ENCODE results near the gene MAPRE2. TPM values are rescaled to one million over a fixed set of nuclear protein-coding genes. Genes with fewer than 3 reads are reported as not detected.

MAPRE2 gene
- total RNA-seq, 1 donor from 2014 or later, result 73.0 TPM

DNA sequence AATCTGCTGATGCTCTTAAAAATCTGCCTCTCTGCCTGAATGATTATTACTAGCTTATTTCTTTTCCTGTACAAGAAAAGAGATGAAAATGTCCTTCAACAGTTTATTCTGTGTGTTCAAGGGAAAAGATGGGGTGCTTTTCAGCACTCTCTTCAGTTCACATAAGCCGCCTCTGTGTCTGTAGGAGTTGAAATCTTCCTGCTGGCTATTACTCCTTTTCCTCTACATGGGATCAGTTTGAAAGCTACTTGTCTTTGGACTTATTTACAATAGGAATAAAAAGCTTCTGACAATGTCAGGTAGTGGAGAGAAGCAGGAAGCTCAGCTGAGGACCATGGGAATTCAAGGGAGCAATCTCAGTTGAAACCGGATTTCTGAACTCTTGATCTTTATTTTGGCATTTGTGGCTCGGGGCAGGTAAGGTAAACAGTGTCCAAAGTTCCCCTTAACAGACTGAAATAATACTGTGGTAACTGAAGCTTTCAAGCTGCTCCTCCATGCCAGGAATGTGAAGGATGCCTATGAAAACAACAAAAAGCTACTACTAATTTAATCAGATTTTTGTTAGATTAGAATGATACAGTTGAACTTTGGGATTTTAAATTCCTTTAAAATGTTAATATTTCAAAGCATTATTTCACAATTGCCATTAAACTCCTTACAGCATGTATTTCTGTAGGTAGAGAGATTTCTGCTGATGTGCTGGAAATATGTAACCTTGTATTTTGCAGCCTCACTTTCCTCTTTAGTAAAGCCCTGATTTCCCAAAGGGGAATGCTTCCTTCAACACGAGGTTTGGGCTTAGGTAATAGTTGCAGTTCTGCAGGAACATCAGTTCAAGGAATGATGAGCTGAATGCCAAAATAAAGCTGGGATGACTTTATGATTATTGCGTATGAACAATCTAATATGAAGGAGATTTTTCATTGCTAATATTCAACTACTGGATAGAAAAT, 43.6 kb downstream of the MAPRE2 start:
- no peaks in the 10 kb centered on the region for H3K27me3 Mint-ChIP-seq (ENCODE audit: unreplicated experiment)
- TF ChIP-seq, protein P1, sequence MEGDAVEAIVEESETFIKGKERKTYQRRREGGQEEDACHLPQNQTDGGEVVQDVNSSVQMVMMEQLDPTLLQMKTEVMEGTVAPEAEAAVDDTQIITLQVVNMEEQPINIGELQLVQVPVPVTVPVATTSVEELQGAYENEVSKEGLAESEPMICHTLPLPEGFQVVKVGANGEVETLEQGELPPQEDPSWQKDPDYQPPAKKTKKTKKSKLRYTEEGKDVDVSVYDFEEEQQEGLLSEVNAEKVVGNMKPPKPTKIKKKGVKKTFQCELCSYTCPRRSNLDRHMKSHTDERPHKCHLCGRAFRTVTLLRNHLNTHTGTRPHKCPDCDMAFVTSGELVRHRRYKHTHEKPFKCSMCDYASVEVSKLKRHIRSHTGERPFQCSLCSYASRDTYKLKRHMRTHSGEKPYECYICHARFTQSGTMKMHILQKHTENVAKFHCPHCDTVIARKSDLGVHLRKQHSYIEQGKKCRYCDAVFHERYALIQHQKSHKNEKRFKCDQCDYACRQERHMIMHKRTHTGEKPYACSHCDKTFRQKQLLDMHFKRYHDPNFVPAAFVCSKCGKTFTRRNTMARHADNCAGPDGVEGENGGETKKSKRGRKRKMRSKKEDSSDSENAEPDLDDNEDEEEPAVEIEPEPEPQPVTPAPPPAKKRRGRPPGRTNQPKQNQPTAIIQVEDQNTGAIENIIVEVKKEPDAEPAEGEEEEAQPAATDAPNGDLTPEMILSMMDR (IDR thresholded peaks at IDR 0.05; ENCODE audit: unreplicated experiment), result no peak
- no peaks in the 10 kb centered on the region for H3K9me3 Mint-ChIP-seq (ENCODE audit: unreplicated experiment)
- no peak overlapping the region for H3K27ac Mint-ChIP-seq (ENCODE audit: unreplicated experiment)
- no peak overlapping the region for H3K4me3 Mint-ChIP-seq (ENCODE audit: unreplicated experiment)
- DNase-seq (ENCODE audit: low spot score), result no peak
- H3K36me3 Mint-ChIP-seq (ENCODE audit: low read depth, unreplicated experiment), result no peaks in the 10 kb centered on the region
- peaks cover 29% of the 10 kb centered on the region for H3K4me1 Mint-ChIP-seq (ENCODE audit: unreplicated experiment)

DNA sequence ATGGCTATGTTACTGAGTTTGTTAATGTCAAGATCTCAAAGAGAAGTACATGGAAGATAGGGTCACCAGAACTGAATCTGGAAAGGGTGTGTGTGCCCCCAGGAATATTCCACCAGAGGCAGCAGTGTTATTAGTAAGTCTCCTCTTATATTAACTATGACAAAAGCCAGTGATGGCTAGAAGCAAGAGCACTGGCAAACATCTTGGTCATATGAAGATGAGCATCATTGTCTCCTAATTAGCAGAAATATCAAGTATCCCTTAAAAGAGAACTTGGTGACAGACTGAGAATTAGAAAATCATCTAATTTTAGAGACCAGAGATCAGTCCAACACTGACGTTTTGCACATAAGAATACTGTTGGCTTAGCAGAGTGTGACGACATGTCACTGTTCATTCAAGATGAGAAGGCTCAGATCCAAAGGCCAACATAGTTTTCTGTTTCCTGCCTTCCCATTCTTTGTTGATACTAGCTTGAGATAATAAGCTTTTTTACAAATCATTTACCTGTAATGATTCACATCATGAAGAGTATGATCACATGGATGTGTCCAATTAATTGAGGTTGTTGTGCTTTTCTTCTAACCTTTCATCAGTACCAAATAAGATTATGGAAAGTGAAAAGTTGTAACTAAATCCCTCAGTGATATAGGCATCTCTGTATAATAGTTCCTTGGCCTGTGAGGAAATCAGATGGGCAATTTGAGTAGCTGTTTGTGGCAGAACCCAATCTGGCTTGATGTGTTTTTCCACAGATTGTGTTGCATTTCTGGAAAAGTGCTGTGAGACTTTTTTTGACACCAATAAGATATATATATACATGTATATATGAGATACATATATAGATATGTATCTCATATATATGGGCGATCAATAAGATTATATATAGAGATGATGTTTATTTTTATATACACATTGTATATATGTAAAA, 44.5 kb downstream of the MAPRE2 start:
- no peak for DNase-seq (ENCODE audit: low spot score)
- no peaks in the 10 kb centered on the region for H3K27me3 Mint-ChIP-seq (ENCODE audit: unreplicated experiment)
- peaks cover 29% of the 10 kb centered on the region for H3K4me1 Mint-ChIP-seq (ENCODE audit: unreplicated experiment)
- TF ChIP-seq, protein P1 (IDR thresholded peaks at IDR 0.05; ENCODE audit: unreplicated experiment), result no peak
- H3K36me3 Mint-ChIP-seq (ENCODE audit: low read depth, unreplicated experiment), result no peaks in the 10 kb centered on the region
- H3K9me3 Mint-ChIP-seq (ENCODE audit: unreplicated experiment), result no peaks in the 10 kb centered on the region
- no peak overlapping the region for H3K4me3 Mint-ChIP-seq (ENCODE audit: unreplicated experiment)
- H3K27ac Mint-ChIP-seq (ENCODE audit: unreplicated experiment), result no peak overlapping the region

DNA sequence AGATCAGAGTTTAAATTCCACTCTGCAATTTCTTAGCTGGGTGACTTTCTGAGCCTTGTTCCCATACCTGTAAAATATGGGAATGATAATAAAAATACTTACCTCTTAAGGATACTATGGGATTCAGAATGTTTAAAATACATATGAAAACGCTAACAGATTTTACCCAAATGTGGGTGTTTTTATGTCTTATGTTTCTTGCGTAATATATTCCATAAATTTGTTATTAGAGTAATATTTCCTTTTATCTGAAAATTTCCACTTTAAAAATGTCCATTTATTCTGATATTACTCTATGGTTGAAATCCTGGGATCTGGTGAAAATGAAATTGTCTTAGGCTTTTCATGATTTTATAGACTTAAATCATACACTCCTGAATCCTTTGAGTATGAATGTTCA, 45.5 kb downstream of the MAPRE2 start:
- DNase-seq (ENCODE audit: low spot score), result no peak
- H3K36me3 Mint-ChIP-seq (ENCODE audit: low read depth, unreplicated experiment), result no peaks in the 10 kb centered on the region
- peaks cover 29% of the 10 kb centered on the region for H3K4me1 Mint-ChIP-seq (ENCODE audit: unreplicated experiment)
- TF ChIP-seq, protein P1 (IDR thresholded peaks at IDR 0.05; ENCODE audit: unreplicated experiment), result no peak
- H3K27ac Mint-ChIP-seq (ENCODE audit: unreplicated experiment), result no peak overlapping the region
- no peaks in the 10 kb centered on the region for H3K9me3 Mint-ChIP-seq (ENCODE audit: unreplicated experiment)
- H3K27me3 Mint-ChIP-seq (ENCODE audit: unreplicated experiment), result no peaks in the 10 kb centered on the region
- H3K4me3 Mint-ChIP-seq (ENCODE audit: unreplicated experiment), result no peak overlapping the region

DNA sequence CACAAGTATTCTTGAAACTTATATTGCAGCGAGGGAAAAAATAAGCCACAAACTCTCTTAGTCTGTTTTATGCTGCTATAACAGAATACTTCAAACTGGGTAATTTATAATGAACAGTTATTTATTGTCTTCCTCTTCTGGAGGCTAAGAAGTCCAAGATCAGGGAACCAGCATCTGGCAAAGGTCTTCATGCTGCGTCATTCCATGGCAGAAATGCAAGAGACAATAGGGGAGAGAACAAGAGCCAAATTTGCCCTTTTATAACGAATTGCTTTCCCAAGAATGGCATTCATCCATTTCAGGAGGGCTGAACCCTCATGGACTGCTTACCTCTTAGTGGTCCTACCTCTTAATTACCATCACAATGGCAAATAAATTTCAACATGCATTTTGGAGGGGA, 46.5 kb downstream of the MAPRE2 start:
- Mint-ChIP-seq H3K27me3 (ENCODE audit: unreplicated experiment) (no peaks in the 10 kb centered on the region), H3K4me3 (ENCODE audit: unreplicated experiment) (no peak overlapping the region), H3K9me3 (ENCODE audit: unreplicated experiment) (no peaks in the 10 kb centered on the region), H3K4me1 (ENCODE audit: unreplicated experiment) (peaks cover 29% of the 10 kb centered on the region), H3K27ac (ENCODE audit: unreplicated experiment) (no peak overlapping the region), H3K36me3 (ENCODE audit: low read depth, unreplicated experiment) (no peaks in the 10 kb centered on the region)
- DNase-seq (ENCODE audit: low spot score), result no peak
- TF ChIP-seq, protein P1 (IDR thresholded peaks at IDR 0.05; ENCODE audit: unreplicated experiment), result no peak
